Tibial nerve (tissue), 4 donors: ENCODE measurements around the gene ZFP69.

ENCODE experiments used
- EP300 ChIP-seq, 2 donors: sonication (generic); formaldehyde crosslinking; IDR thresholded peaks; one replicate each; pipeline ENCODE4 v1.6.1; 2017; ENCODE audit warnings: antibody characterized with exemption in 2 of 2, mild to moderate bottlenecking in 1 of 2
- POLR2A ChIP-seq, 2 donors: fragments of 450-650 bp; IDR thresholded peaks; one replicate each; pipeline ENCODE4 v1.6.1; 2017; ENCODE audit warnings: antibody characterized with exemption in 2 of 2, mild to moderate bottlenecking in 2 of 2, moderate library complexity in 2 of 2
- TF ChIP-seq, protein P1 (sequence below), 5 experiments: fragments of 200-600 bp in 3 of 5; fragments of 450-650 bp in 2 of 5; sonication (generic) in 3 of 5; IDR thresholded peaks; one replicate each; pipeline ENCODE4 v1.5.1; 2016 to 2019; ENCODE audit warnings: antibody characterized with exemption in 5 of 5, mild to moderate bottlenecking in 3 of 5, moderate library complexity in 2 of 5

DNA sequence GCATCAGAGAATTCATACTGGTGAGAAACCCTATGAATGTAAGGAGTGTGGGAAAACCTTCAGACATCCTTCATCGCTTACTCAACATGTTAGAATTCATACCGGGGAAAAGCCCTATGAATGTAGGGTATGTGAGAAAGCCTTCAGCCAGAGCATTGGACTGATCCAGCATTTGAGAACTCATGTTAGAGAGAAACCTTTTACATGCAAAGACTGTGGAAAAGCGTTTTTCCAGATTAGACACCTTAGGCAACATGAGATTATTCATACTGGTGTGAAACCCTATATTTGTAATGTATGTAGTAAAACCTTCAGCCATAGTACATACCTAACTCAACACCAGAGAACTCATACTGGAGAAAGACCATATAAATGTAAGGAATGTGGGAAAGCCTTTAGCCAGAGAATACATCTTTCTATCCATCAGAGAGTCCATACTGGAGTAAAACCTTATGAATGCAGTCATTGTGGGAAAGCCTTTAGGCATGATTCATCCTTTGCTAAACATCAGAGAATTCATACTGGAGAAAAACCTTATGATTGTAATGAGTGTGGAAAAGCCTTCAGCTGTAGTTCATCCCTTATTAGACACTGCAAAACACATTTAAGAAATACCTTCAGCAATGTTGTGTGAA is 14.0 kb upstream of the ZFP69 start:
- TF ChIP-seq, protein P1, sequence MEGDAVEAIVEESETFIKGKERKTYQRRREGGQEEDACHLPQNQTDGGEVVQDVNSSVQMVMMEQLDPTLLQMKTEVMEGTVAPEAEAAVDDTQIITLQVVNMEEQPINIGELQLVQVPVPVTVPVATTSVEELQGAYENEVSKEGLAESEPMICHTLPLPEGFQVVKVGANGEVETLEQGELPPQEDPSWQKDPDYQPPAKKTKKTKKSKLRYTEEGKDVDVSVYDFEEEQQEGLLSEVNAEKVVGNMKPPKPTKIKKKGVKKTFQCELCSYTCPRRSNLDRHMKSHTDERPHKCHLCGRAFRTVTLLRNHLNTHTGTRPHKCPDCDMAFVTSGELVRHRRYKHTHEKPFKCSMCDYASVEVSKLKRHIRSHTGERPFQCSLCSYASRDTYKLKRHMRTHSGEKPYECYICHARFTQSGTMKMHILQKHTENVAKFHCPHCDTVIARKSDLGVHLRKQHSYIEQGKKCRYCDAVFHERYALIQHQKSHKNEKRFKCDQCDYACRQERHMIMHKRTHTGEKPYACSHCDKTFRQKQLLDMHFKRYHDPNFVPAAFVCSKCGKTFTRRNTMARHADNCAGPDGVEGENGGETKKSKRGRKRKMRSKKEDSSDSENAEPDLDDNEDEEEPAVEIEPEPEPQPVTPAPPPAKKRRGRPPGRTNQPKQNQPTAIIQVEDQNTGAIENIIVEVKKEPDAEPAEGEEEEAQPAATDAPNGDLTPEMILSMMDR (IDR thresholded peaks at IDR 0.05): no peak
- TF ChIP-seq POLR2A (IDR thresholded peaks at IDR 0.05) (no peak), EP300 (IDR thresholded peaks at IDR 0.05) (no peak)
